Stimulated activated CD8-positive, alpha-beta memory T cell treated with anti-CD3 and anti-CD28 coated beads, Interleukin-12 subunit alpha, Interleukin-12 subunit beta, amount 100 ng/mL, for 1 hour (primary cell): ENCODE results near the gene KLF9.
A peak's percentile ranks its signal among the peaks of the same experiment; 100 is the strongest.

Experiments used
- DNase-seq: peaks from one replicate; pipeline ENCODE4 v3.0.0-alpha.2; 2020; ENCODE audit warnings: low read depth

The KLF9 gene

GRCh38 chr9:70422371-70423043, 8.1 kb upstream of the KLF9 start:
- no peak for DNase-seq

- peak; percentile 30 for DNase-seq
Observed at GRCh38 chr9:70421272-70422180, 7.1 kb upstream of the KLF9 start.

- peak; percentile 29 for DNase-seq
Observed at GRCh38 chr9:70420441-70421271, 6.2 kb upstream of the KLF9 start.

GRCh38 chr9:70419556-70420440, 5.3 kb upstream of the KLF9 start:
- peak; percentile 80 for DNase-seq

GRCh38 chr9:70418822-70419555, 4.5 kb upstream of the KLF9 start:
- DNase-seq: peak; percentile 62

- DNase-seq: no peak
Observed at GRCh38 chr9:70415476-70415875, 1.0 kb upstream of the KLF9 start.

GRCh38 chr9:70415041-70415440, 584 bp upstream of the KLF9 start:
- no peak for DNase-seq

GRCh38 chr9:70413464-70413798, 1.0 kb downstream of the KLF9 start:
- DNase-seq: no peak

- DNase-seq: no peak
Observed at GRCh38 chr9:70412832-70413463, 1.5 kb downstream of the KLF9 start.

GRCh38 chr9:70411930-70412831, 2.3 kb downstream of the KLF9 start:
- DNase-seq: peak; percentile 51

GRCh38 chr9:70411121-70411929, 3.1 kb downstream of the KLF9 start:
- DNase-seq: no peak

- DNase-seq: no peak
Observed at GRCh38 chr9:70410368-70410767, 4.1 kb downstream of the KLF9 start.

- no peak for DNase-seq
Observed at GRCh38 chr9:70409800-70410199, 4.7 kb downstream of the KLF9 start.

GRCh38 chr9:70409280-70409679, 5.2 kb downstream of the KLF9 start:
- no peak for DNase-seq

- DNase-seq: no peak
Observed at GRCh38 chr9:70408393-70409040, 5.9 kb downstream of the KLF9 start.

GRCh38 chr9:70407081-70407503, 7.4 kb downstream of the KLF9 start:
- DNase-seq: no peak

GRCh38 chr9:70406434-70406862, 8.0 kb downstream of the KLF9 start:
- no peak for DNase-seq
